Measurements from ENCODE around the gene PTPRG.

Gene PTPRG

DNA sequence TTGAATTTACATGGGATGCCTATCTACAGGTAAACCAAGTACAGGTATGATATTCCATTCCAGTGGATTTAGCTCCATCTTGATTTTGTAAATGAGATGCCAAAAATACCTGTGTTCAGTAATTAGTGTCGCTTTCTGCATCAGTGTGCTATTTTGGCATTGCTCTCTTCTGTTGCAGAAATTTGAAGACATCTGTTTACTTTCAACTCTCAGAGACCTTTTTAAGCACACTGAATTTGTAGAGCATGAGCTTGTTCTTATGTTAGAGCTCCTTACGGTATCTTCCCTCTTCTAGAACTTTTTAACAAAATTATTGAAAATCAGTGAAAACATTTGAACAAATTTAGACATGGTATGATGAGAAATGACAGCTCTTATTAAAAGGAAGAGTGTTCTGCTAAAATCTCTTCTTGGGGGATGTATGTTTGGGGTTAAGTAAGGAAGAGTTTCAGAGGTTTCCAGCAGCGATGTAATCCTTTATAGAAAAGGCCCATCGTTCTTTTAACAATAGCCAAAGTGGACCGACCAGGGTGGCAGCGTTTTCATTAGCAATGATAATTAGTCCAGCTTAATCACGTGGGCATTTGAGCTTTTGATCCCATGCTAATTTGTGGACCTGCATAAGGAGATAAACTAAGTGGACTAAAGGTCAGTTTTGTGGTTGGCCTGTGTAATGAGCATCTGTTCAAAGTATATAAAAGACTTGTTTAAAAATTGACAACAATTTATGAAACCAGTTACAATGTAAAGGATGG lies 385.4 kb downstream of the PTPRG start:
- DNase-seq, result no peak

DNA sequence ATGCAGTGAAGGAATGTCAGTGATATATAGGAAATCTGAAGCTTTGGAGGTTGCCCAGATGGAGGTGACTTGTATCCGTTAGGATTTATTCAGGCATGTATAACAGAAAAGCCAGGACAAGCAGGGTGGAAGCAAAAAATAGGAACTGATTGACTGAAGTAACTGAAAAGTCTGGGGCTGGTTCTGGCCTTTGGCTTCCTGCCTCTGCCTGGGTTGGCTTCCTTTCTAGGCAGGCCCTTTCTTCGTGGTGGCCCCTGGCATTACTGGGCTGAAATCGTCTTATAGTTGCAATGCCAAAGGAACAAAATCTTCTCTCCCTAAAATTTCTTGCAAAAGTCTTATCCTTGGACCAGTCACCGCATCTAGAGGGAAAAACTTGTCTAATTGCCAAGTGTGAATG lies 386.1 kb downstream of the PTPRG start:
- peak in 14 of 58 donors; percentile 1 to 33 (median 8) for DNase-seq

DNA sequence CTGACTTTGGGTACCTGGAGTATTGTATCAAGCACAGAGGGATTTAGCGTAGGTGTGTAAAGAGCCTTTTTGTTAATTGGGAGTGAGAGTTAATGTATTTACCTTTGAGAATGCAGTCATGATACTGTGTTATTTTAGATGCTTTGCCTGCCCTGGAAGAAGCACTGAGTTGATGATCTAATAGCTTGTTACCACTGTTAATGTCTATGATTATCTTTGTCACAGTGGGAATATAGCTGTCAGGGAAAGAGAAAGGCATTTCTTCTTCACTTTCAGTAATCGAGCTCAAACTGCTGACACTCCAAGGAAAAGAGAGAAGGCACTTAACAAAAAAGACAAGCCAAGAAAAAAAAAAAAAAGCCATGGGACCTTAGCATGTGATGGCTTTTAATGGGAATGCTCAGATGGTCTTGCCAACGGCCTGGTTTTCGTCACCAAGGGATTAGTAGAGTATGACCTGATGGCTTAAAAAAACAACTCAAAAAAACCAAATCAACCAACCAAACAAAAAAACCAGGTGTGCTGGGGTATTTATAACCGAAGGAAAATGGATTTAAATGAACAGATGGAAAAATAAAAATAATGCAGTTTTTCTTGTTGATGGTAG lies 387.4 kb downstream of the PTPRG start:
- DNase-seq, result no peak

DNA sequence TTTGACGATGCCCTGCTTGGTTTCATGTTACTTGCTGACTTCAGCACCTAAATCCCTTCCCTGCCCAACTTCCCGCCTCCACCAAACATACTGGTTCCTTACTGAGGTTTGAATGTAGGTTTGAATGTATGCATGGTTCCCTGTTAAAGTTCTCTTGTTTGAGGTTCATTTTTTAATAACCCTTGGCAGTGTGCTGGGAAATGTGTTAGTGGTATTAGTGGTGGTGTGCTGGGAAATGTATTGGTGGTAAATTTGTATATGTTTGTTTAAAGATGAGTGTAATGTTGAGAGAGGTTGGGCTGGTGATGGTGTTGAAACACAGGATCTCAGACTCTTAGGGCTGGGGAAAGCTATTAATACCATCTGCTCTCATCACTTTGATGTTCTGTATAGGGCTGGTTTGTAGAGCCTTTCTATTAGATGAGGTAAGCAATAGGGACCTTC lies 392.7 kb downstream of the PTPRG start:
- DNase-seq, result no peak

DNA sequence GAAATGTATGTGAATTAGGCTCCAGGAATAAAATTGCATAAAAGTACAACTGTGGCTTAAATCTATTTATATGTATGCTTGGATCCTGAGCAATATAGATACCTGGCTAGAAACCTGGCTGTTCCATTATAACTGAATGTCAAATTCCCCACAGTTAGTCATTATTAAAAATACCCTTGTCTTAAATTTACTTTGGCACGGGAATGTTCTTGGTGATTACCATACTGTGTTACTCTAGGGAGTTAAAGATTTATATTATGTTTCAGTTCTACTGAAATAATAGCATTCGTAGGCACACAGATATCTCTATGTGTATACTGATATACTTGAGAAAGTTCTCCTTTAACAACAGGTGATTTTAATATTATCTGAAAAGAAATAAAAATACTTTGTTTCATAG lies 394.1 kb downstream of the PTPRG start:
- DNase-seq, result no peak

DNA sequence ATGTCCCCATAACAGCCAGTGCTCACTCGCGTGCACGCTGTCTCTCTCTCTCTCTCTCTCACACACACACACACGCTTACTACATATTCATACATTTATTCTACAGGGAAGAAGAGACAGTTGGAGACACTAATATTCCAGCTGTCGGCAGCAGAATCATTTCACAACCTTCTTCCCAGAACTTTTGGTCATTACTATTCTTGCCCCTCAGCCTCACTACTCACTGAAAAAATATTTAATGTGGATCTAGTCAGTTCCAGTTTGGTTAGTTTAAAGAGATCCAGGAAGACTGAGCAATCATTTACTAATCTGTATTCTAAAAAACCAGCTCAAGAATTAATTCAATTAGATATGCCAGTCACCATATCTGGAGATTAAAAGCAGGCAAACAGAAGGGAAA lies 394.9 kb downstream of the PTPRG start:
- DNase-seq, result no peak

DNA sequence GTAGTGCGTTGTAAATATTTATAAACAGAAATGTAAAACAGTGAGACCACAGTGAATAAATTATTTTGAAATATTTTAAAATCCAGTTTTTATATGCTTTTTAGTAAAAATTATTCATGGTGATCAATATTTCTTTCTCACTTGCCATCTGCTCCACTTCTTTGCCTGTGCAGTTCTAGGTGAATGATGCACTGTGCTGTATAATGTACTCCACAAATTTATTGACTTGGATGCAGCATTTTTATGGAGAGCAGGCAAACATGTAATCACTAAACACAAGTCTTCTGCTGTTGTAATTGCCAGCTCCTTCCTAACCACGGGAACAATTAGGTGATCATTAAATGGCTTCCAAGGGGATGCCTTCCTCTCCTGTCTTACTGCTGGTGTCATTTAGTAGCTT lies 395.9 kb downstream of the PTPRG start:
- DNase-seq, result no peak

DNA sequence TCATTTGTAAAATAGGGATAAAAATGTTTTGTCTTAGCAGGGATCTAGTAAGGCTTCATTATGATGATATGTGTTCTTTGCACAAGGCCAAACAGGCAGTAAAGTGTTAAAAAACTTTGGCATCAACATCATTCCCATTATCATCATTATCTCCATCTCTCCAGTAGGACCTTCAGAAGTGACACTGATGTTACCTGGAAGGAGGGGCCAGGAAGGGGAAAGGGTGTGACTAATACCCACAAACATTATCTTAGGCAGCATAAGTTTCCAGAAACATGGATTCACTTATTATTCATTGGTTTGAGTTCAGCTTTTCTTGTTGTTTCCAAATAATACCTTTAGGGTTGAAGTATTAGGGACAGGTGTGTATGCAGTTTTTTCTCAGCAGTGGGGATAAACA lies 399.6 kb downstream of the PTPRG start:
- DNase-seq, result no peak

DNA sequence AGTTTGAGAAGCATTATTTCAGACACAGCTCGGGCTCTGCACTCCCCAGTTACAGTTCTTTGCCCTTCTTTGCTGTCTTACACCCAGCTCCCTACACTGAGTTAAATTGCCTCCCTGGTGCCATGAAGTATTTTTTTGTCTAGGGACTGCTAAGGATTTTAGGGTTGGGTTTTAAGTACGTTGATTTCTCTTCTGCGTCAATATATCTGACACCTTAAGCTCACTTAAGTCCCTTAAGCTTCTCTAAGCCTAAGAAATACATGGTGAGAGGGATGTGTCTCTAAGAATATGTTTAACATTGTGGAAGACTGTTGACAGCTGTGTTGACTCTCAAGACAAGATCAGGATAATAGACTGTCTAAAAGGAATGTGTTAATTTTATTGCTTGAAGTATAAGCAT lies 400.5 kb downstream of the PTPRG start:
- DNase-seq, result no peak

DNA sequence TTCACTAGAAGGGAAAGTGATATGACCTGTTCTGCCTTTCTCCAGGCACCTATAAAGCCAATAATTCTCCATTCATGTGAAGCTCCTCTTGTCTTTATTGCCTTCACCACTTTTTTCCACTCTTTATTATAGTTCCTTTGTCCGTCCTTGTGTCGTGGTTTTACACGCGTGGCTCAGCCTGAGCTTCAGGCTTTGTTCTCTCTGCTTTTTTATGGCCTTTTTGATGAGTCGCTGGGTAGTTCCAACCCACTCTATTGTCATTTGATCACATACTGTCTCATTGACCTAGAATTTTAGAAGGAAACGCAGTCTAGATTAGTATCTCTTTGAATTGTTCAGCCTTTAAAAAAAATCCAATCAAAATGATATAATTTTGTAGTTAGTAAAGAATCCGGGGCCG lies 403.2 kb downstream of the PTPRG start:
- DNase-seq, result no peak

DNA sequence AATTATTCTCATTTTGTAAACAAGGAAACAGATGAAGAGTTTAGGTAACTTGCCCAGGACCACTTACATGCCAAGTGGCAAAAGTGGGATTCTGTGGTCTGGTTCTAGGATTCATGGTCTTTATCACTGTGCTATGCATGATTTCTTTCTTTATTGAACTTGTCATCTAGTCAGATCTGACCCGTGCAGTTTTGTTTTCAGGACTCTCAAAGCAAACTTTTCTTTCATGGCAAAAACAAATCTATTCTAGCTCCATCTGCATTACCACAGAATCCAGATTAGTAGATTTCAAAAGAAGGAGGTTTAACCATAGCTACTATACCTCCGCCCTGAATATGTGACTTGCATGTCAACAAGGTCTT lies 404.4 kb downstream of the PTPRG start:
- no peak for DNase-seq

DNA sequence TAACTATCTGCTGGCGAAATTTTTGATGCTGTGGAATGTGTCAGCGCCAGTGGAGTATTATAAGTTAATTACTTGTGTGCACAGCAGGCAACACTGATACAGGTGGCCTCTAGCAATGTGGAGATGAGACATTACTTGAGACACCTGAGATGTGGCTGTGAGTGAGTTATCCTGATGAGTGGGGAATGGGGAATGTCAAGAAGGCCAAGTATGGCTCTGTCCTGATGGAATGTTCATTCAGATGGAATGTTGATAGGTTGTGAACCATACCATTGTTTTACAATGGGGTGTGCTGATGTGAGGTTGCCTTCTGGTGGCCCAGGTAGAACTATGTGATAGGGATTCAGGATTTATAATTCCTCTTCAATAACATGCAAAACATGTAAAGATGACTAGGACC lies 404.8 kb downstream of the PTPRG start:
- no peak for DNase-seq

DNA sequence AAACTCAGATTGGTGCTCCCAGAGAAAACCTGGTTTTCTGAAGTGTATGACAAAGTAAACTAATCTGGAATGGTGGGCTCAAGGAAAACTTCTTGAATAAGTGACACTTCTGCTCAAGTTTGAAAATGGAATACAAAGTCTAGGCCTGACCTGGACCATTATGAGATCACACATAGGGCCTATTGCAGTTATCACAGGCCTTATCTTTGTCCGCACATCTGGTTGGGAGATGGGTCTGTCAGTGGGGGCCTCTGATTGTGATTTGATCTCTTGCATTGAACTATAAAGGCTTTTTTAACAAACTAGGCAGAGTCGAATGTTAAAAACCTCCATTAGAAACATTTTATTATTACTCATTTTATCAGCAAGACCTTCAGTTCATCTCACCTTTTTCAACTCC lies 405.6 kb downstream of the PTPRG start:
- DNase-seq, result no peak

DNA sequence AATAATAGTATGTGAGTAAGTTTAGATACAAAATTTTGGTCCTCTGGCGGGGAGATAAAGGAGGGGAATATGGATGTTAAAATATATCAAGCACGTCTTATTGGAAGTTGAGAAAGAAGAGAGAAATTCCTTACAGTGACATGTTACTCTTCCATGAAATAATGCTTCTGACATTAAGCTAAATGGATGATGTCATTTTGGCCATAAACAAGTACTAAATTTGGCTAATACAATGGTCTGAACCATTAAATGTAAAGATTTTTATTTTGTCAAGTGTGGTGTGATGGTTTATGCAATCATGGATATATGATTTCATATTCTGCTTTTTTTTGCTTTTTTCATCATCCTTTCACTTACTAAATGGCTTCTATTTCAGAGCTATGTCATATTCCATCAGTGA lies 406.6 kb downstream of the PTPRG start:
- DNase-seq, result no peak

DNA sequence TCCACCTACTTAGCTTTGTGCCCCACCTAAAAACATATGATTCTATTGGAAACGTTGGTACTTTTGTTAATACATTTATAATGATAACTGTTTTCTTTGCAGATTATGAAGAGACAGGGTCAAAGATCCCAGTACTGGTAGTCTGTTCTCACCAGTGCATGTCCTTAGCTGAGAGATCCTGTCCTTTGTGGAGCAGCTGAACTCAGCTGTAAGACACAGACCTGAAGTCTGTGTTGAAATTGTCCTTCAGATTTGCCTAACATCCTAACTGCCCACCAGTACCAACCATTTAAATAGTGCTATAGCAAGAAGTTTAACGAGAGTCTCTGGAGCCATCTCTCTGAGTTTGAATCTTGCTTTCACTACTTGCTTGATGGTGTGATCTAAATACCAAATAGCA lies 413.3 kb downstream of the PTPRG start:
- DNase-seq, result no peak

DNA sequence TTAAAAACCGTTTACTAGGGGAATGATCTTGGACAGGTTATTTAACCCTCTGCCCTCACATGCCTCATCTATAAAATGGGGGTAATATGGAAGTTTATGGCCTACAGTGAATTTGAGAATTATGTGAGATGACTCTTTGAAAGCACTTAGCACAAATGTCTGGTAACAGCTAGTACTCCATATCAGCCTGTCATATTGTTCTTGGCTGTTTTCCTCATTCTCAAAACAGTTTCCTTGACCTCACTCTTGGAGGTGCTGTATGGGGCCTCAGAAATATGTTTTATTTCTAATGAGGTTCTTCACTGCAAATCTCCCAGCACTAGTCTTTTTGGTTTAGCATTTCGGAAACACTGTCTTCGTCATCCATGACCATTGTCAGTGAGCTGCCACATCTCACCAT lies 413.8 kb downstream of the PTPRG start:
- DNase-seq, result no peak

DNA sequence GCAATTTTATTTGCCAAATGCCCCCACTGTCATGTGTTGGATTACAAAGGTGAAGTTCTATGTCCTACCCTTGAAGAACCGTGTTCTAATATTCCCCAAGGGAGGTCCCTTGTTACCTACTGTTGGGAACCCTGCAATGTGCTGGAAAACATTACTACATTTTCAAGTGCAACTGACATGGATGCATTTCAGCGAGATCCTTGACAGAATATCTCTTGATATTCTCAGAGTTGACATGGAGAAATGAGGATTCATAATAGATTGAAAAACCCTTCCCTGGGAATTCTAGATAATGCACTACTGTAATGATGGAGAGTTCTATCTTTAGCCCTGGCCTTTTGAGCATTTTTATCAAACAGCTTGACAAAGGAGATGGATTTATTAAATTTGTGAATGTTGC lies 414.6 kb downstream of the PTPRG start:
- DNase-seq, result no peak

DNA sequence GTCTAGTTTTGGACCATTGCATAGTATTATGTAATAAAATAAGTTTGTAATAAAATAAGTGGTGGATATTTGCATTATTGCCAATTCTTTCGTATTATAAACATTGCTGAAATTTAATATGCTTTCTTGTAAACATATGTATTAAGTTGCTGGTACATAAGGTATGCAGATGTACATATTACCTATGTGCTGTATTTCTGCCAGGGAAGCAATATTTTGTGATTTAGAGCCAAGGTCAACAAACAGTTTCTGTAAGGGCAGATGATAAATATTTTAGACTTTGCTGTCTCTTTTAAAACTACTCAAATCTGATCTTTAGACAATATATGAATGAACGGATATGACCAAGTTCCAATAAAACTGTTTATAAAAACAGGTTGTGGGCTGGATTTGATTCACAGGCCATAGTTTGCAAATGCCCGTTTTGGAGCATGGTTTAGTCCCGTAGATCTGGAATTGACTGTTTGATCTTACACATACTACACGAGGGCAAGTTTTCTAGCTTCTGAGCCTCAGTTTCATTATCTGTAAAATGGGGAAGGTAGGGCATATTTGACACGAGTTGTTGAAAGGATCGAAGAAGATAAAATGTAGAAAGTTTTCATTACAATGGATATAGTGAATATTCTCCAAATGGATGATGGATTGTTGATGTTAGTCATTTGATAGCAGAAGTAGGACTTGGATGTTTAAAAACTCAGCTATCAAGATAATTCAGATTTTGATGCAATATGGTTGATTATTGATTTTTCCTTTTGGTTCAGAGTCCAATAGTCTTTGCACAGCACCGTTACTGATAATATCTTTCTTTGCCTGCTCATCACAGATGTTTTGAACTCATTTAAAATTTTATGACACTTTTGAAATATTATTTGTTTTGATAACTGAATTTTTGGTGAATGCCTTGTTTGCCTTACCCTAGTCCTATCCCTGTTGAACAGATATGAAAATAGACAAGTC lies 417.4 kb downstream of the PTPRG start:
- DNase-seq, result no peak

DNA sequence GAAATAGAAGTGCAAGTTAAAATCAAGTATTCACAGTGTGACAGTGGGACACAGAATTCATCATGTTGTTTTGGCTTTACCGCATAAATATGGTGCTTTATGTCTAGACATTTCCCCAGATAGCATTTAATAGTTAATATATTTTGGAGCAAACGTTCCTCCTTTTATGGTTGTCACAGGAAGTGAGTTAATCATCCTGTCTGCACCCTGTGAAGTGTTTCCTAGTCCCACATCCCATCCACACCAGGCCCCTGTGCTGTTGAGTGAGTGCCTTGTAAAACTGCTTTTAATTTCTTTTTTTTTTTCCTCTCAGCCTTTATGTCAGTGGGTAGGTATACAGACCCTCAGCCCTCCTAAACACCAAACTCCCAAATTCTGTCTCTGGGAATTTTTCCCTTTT lies 418.3 kb downstream of the PTPRG start:
- no peak for DNase-seq

DNA sequence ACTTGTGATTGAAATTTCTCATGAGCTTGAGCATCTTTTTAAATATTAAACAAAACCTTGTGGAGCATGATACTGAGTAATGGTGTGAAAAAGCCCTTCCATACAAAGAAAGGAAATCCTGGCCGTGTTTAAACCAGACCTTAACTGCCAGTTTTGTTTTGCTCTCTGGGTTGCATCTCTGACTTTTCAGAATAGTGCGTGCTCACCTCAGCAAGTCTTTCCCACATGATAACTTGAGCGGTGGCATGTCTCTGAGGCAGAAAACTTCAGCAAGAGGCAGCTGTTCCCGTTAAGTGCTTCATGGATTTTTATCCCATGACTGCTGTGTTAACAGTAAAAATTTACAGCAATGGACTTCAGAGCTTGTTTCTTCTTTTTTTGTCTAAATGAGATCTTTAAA lies 418.7 kb downstream of the PTPRG start:
- no peak for DNase-seq

DNA sequence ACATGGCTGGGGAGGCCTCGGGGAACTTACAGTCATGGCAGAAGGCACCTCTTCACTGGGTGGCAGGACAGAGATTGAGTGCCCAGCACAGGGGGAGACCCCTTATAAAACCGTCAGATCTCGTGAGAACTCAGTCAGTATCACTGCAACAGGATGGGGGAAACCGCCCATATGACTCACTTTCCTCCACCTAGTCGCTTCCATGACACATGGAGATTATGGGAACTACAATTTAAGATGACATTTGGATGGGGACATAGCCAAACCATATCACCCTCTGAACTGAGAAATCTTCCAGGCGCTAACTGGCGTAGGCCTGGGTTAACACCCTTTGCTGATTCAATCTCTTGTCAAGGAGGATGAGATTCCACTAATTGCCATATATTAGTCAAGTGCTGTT lies 419.7 kb downstream of the PTPRG start:
- DNase-seq, result no peak

DNA sequence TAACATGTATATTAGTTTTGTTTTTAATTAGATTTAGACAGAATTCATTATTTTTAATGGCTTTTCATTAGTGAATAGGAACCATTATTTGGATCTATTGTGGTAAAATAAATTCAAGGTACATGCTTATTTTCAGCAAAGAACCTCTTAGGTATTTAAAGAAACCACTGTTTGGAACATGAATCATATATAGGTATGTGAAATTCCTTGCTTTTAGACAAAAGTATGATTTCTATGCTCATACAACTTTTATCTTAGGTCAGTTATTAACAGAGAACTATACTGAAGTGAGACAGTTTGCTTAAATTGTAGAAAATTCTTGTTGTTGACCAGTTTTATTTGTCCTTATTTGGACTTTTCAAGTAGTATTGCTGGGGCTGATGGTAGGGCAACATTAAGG lies 422.1 kb downstream of the PTPRG start:
- DNase-seq, result no peak

Measured in anterior cingulate cortex (tissue), 58 donors.